ENCODE results near the gene MRPS10.

The MRPS10 gene

GRCh38 chr6:42217519-42218367 is at the start of gene MRPS10:
Gene MRPS10 (minus strand): TSS chr6:42217861. CDS start chr6:42217849, 12 bp downstream.
- DNase-seq (ENCODE audit: low read depth in 1 of 2, low spot score in 1 of 2): peak; percentile 79 to 80

DNA sequence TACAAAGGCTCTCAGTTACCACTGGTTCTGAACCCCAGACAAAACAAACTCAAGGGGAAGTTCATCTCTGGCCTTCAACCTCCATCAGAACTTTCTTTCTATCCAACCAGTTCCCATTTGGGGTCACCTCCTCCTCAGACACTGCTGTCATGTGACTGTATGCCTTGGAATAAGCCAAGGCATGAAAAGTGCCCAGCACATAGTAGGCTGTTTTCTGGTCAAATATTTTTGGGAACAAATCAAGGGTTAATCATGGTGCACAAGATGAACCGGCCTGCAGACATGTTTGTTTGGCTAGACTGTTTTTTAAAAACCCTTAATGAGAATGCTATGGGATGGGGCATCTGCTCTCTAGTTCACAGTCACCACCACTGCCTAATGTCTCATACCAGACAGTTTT is 48.9 kb upstream of the MRPS10 start:
- no peak for DNase-seq (ENCODE audit: low read depth in 1 of 2, low spot score in 1 of 2)

- DNase-seq (ENCODE audit: low read depth in 1 of 2, low spot score in 1 of 2): no peak
Observed at GRCh38 chr6:42264852-42265390, 47.3 kb upstream of the MRPS10 start.

DNA sequence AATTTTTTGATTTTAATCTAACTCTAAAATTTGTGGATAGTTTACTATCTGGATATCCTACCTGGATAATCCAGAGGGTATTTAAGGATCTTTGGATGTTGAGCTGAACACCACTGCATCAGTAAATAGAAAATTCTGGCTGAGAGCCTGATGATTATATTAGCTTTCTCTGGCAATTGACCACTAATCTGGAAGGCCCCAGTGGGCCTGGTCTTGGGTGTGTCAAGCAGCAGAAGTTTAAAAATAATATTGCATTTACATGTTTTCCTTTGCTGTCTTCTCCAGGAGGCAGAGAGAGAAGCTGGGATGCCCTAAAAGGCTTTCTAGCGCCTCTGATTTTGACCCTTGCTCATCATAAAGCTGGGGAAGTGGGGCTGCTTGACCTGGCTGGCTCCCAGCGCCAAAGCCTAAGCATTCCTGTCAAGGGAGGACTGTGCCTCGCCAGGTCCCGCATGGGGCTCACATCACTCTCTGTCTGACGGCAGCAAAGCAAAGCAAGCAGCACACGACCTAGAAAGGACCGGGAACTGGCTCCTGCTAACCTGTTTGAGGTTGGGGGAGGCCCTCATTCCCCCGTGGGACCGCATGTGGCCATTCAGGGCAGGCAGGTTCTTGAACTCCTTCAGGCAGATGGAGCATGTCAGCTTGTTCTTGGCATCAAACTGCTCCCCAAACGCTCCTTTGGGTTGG is 46.6 kb upstream of the MRPS10 start:
- no peak for DNase-seq (ENCODE audit: low read depth in 1 of 2, low spot score in 1 of 2)

DNA sequence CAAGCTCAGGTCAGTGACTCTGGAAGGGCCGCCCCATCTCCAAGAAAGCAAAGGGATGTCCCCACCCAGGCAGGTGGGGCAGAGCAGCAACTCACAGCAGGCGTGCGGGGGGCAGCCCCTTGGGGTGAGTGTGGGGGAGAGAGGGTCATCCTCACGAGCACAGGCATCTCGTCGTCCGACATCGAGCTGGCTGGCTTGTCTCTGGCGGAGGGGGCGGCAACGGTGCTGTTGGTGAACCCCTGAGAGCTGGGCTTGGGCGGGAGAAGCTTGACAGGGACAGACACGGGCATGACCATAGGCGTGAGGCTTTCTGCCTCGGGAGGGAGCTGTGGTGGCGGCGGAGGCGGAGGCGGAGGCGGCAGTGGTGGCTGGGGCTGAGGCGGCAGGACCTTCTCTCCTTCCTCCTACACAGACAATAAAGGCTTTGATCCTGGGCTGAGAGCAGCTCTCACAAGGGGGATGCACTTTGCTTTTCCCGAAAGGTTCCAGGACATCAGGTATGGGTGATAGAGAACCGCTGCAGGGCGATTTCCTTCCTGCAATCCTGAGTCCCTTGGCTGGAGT is 45.6 kb upstream of the MRPS10 start:
- no peak for DNase-seq (ENCODE audit: low read depth in 1 of 2, low spot score in 1 of 2)

DNA sequence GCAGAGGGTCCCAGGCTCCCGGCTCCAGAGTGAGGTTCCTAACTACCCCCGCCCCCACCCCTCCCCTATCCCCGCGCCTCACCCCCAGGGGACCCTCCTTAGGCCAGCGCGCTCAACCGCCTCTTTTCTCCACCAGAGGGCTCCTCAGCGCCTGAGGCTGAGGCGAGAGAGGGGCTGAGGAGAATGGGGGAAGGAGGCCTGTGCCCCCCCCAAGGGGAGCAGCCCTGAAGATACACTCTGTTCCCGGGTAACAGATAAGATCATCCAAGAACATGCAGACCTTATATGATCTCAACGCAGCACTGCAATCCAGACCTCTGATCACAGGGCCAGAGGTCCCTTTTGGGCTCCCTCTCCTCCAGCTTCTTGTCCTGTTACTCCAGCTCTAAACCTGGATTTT is 43.3 kb upstream of the MRPS10 start:
- DNase-seq (ENCODE audit: low read depth in 1 of 2, low spot score in 1 of 2): peak in 1 of 2 donors; percentile 8

DNA sequence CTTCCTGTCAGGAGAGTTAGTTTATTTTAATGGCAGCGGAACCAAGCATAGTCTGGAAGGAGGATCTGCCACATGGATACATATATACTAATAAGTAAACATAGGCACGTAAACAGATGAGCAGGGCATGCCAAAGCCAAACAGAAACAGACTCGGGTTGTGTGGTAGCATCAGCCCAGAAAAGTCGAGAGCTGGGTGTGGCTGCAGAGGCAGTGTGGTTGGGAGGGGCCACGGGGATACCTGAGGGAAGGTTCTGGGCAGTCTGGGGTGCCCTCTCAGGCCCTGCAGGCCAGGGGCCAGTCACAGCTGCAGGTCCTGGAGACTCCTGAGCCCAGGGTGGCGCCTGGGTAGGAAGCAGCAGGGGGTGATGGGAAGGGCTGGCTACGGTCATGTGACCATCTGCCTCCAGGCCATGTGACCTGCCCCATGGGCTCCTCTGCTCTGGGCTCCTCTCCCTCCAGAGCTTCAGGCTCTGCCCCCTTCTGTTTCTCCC is 42.8 kb upstream of the MRPS10 start:
- no peak for DNase-seq (ENCODE audit: low read depth in 1 of 2, low spot score in 1 of 2)

GRCh38 chr6:42259841-42260395 is 42.3 kb upstream of the MRPS10 start:
- no peak for DNase-seq (ENCODE audit: low read depth in 1 of 2, low spot score in 1 of 2)

DNA sequence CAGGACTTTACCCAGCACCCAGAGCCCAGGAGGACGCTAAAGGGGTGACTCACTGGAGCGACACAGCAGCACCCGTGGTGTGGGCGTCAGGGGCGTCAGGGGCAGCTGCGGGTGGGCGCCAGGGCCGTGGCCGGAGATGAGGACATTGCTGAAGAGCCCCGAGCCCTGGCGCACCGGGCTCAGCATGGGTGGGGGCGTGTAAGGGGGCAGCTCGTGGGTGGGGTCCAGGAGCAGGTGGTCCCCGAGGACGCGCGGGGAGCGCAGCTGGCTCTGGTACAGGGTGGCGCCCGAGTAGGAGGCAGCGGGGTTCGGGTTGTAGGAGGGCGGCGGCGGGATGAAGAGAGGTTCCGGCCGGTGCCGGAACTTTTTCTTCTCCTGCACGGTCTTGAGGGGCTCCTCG is 41.6 kb upstream of the MRPS10 start:
- DNase-seq (ENCODE audit: low read depth in 1 of 2, low spot score in 1 of 2): no peak

DNA sequence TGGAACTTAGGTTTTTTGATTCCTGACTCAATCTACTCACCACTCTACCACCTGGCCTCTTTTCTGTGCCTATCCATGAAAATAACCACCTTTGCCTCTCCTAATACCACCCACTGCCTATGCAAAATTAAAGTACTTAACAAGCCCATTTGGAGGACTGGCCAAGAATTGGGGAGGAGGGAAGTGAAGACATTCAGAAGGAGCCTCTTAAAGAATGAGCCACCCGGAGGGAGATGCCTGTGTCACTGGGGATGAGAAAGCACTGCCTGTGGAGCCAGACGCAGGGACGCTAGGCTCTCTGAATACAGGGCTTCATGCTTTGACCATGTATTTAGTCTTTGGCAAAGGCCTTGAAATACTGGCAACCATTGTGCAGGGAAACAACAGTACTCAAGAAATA is 40.0 kb upstream of the MRPS10 start:
- no peak for DNase-seq (ENCODE audit: low read depth in 1 of 2, low spot score in 1 of 2)

- no peak for DNase-seq (ENCODE audit: low read depth in 1 of 2, low spot score in 1 of 2)
Observed at GRCh38 chr6:42257063-42257462, 39.4 kb upstream of the MRPS10 start.

- DNase-seq (ENCODE audit: low read depth in 1 of 2, low spot score in 1 of 2): no peak
Observed at GRCh38 chr6:42255050-42255449, 37.4 kb upstream of the MRPS10 start.

GRCh38 chr6:42254505-42254904 is 36.8 kb upstream of the MRPS10 start:
- no peak for DNase-seq (ENCODE audit: low read depth in 1 of 2, low spot score in 1 of 2)

GRCh38 chr6:42251911-42252637 is 34.4 kb upstream of the MRPS10 start:
- no peak for DNase-seq (ENCODE audit: low read depth in 1 of 2, low spot score in 1 of 2)

DNA sequence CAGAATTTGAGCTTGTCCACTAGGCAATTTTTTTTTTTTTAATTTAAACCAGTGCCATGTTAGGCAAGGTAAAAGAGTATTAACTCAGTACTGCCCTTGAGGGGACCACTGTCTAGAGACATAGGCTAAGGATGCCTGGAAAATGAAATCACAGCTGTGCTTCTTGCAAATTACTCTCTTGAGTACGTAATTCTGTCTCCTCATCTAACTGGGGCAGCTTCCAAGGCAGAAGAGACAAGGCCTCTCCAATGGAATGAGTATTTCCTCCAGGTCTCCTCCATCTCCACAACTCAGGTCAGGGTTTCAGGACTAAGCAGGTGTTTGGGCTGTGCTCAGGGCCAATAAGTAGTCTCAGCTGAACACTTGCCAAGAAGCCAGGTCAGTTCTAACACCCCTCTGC is 33.8 kb upstream of the MRPS10 start:
- DNase-seq (ENCODE audit: low read depth in 1 of 2, low spot score in 1 of 2): no peak

- DNase-seq (ENCODE audit: low read depth in 1 of 2, low spot score in 1 of 2): no peak
Observed at GRCh38 chr6:42250274-42250931, 32.7 kb upstream of the MRPS10 start.

GRCh38 chr6:42249279-42249678 is 31.6 kb upstream of the MRPS10 start:
- DNase-seq (ENCODE audit: low read depth in 1 of 2, low spot score in 1 of 2): no peak

GRCh38 chr6:42243046-42243445 is 25.4 kb upstream of the MRPS10 start:
- no peak for DNase-seq (ENCODE audit: low read depth in 1 of 2, low spot score in 1 of 2)

GRCh38 chr6:42241915-42242314 is 24.3 kb upstream of the MRPS10 start:
- no peak for DNase-seq (ENCODE audit: low read depth in 1 of 2, low spot score in 1 of 2)

- DNase-seq (ENCODE audit: low read depth in 1 of 2, low spot score in 1 of 2): no peak
Observed at GRCh38 chr6:42239736-42240375, 22.2 kb upstream of the MRPS10 start.

All from activated T-helper 1 cell treated with anti-CD3 and anti-CD28 coated beads, Interleukin-2, amount 50 U/mL, for 16 hours (primary cell).